Measurements from ENCODE around the gene PKD2.

Gene PKD2

DNA sequence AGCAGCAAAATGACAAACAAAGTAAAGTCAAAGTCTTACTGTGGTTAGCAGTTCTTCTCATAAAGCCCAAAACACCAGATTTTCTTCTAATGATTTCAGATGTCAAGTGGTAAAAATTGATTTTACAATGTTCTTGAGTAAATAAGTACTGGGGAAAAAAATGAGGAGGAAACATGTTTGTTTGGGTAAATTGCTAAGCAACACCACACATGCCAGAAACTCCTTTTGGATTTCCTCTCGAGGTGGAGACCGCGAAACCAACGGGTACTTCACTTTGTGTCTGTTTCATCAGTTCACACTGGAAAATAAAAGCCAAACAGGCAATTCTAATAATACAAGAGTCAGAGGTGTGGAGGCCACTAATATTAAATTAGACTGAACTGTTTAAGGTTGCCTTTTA is 4.6 kb upstream of the PKD2 start:
- no peaks in the 10 kb centered on the region for H3K4me1 ChIP-seq (ENCODE audit: low read length)
- TF ChIP-seq EZH2phosphoT487 (IDR thresholded peaks at IDR 0.05; ENCODE audit: low read length), result no peak
- no peak for TF ChIP-seq EZH2 (optimal IDR thresholded peaks at IDR 0.05; ENCODE audit: low read depth, low read length)
- TF ChIP-seq, protein P1, sequence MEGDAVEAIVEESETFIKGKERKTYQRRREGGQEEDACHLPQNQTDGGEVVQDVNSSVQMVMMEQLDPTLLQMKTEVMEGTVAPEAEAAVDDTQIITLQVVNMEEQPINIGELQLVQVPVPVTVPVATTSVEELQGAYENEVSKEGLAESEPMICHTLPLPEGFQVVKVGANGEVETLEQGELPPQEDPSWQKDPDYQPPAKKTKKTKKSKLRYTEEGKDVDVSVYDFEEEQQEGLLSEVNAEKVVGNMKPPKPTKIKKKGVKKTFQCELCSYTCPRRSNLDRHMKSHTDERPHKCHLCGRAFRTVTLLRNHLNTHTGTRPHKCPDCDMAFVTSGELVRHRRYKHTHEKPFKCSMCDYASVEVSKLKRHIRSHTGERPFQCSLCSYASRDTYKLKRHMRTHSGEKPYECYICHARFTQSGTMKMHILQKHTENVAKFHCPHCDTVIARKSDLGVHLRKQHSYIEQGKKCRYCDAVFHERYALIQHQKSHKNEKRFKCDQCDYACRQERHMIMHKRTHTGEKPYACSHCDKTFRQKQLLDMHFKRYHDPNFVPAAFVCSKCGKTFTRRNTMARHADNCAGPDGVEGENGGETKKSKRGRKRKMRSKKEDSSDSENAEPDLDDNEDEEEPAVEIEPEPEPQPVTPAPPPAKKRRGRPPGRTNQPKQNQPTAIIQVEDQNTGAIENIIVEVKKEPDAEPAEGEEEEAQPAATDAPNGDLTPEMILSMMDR (IDR thresholded peaks at IDR 0.05; ENCODE audit: low read length), result no peak

GRCh38 chr4:88003261-88003660 is 4.2 kb upstream of the PKD2 start:
- H3K9me2 ChIP-seq (replicated peaks; ENCODE audit: insufficient read depth, low read length), result no peaks in the 10 kb centered on the region
- no peaks in the 10 kb centered on the region for H3F3A ChIP-seq (ENCODE audit: insufficient read depth, low read length)
- no peak overlapping the region for H3K9ac ChIP-seq (ENCODE audit: low read length)
- no peak for DNase-seq
- H3K9me3 ChIP-seq (replicated peaks; ENCODE audit: insufficient read depth, low read length), result no peaks in the 10 kb centered on the region
- H3K4me1 ChIP-seq (ENCODE audit: low read length), result no peaks in the 10 kb centered on the region
- no peak overlapping the region for H3K4me3 ChIP-seq (ENCODE audit: low read length)
- H3K4me2 ChIP-seq (ENCODE audit: low read depth, low read length), result no peak overlapping the region
- no peaks in the 10 kb centered on the region for H3K27me3 ChIP-seq (replicated peaks; ENCODE audit: insufficient read depth, low read length)
- peaks cover 2% of the 10 kb centered on the region for H3K79me2 ChIP-seq (ENCODE audit: low read length)
- no peaks in the 10 kb centered on the region for H3K36me3 ChIP-seq (replicated peaks; ENCODE audit: insufficient read depth, low read length)
- H3K27ac ChIP-seq (ENCODE audit: low read length), result no peak overlapping the region
- no peak overlapping the region for H2AFZ ChIP-seq (ENCODE audit: low read length)
- TF ChIP-seq EZH2phosphoT487 (IDR thresholded peaks at IDR 0.05; ENCODE audit: low read length), result no peak
- TF ChIP-seq, protein P1 (IDR thresholded peaks at IDR 0.05; ENCODE audit: low read length), result no peak
- no peaks in the 10 kb centered on the region for H4K20me1 ChIP-seq (ENCODE audit: insufficient read depth, low read length)

More for the DNA sequence above, 4.6 kb upstream of the PKD2 start:
- Histone ChIP-seq H3K27me3 (replicated peaks; ENCODE audit: insufficient read depth, low read length) (no peaks in the 10 kb centered on the region), H3K79me2 (ENCODE audit: low read length) (no peaks in the 10 kb centered on the region), H3K27ac (ENCODE audit: low read length) (no peak overlapping the region), H3K36me3 (replicated peaks; ENCODE audit: insufficient read depth, low read length) (no peaks in the 10 kb centered on the region), H3K9ac (ENCODE audit: low read length) (no peak overlapping the region), H4K20me1 (ENCODE audit: insufficient read depth, low read length) (no peaks in the 10 kb centered on the region), H3K9me2 (replicated peaks; ENCODE audit: insufficient read depth, low read length) (no peaks in the 10 kb centered on the region), H2AFZ (ENCODE audit: low read length) (no peak overlapping the region), H3K4me2 (ENCODE audit: low read depth, low read length) (no peak overlapping the region), H3F3A (ENCODE audit: insufficient read depth, low read length) (no peaks in the 10 kb centered on the region), H3K4me3 (ENCODE audit: low read length) (no peak overlapping the region), H3K9me3 (replicated peaks; ENCODE audit: insufficient read depth, low read length) (no peaks in the 10 kb centered on the region)
- DNase-seq, result no peak

DNA sequence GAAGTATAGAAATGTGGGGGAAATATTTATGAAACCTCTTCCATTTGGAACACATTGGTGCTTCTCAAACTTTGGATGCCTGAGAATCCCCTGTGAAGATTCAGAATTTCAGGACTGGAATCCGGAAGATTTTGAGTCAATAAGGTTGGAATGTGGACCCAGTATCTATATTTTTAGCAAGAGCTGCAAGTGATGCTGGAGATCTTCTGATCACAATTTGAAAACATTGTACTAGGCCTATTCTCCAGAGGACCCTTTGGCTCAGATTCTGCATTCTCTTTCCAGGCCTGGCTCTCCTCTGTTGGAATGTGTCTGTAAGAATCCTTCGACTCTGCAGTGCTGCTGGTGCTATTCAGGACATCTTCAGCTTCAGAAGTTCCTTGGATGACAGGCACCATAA is 2.4 kb upstream of the PKD2 start:
- Histone ChIP-seq H2AFZ (ENCODE audit: low read length) (no peak overlapping the region), H3K79me2 (ENCODE audit: low read length) (peaks cover 20% of the 10 kb centered on the region), H3K9ac (ENCODE audit: low read length) (no peak overlapping the region), H3K9me3 (replicated peaks; ENCODE audit: insufficient read depth, low read length) (no peaks in the 10 kb centered on the region), H3K36me3 (replicated peaks; ENCODE audit: insufficient read depth, low read length) (no peaks in the 10 kb centered on the region), H3K4me1 (ENCODE audit: low read length) (peaks cover 3% of the 10 kb centered on the region; the same call in 1 of the 2 replicates), H3K27me3 (replicated peaks; ENCODE audit: insufficient read depth, low read length) (no peaks in the 10 kb centered on the region), H3K4me3 (ENCODE audit: low read length) (no peak overlapping the region), H3K9me2 (replicated peaks; ENCODE audit: insufficient read depth, low read length) (no peaks in the 10 kb centered on the region), H3K4me2 (ENCODE audit: low read depth, low read length) (no peak overlapping the region), H3F3A (ENCODE audit: insufficient read depth, low read length) (no peaks in the 10 kb centered on the region), H4K20me1 (ENCODE audit: insufficient read depth, low read length) (no peaks in the 10 kb centered on the region), H3K27ac (ENCODE audit: low read length) (no peak overlapping the region)
- no peak for DNase-seq
- no peak for TF ChIP-seq EZH2 (optimal IDR thresholded peaks at IDR 0.05; ENCODE audit: low read depth, low read length)
- TF ChIP-seq EZH2phosphoT487 (IDR thresholded peaks at IDR 0.05; ENCODE audit: low read length), result no peak
- TF ChIP-seq, protein P1 (IDR thresholded peaks at IDR 0.05; ENCODE audit: low read length), result no peak

Data from MM.1S (cell line).